ENCODE data around the gene MICAL1.

Gene MICAL1

DNA sequence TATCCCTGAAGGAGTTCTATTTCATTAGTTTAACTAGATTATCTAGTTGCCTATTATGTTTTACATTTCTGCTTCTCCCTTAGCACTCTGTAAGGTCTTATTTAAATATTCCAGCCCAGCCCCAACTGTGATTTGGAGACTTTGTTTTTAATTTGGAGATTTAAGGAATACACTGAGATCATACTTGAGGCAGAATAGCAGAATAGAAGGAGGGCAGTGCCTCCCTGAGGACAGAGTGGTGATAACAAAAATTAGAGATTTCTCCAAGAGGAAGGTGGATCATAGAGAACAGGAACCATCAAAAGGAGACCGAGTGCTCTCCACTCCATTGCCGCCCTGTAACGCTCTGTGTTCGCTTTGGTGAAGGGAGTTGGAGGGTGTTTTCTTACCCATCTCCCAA is 58.6 kb downstream of the MICAL1 start:
- no peak for TF ChIP-seq POLR2A (IDR thresholded peaks at IDR 0.05; ENCODE audit: low read depth, low read length)
- FAIRE-seq (no peak), DNase-seq (ENCODE audit: insufficient read length, low spot score) (no peak)

DNA sequence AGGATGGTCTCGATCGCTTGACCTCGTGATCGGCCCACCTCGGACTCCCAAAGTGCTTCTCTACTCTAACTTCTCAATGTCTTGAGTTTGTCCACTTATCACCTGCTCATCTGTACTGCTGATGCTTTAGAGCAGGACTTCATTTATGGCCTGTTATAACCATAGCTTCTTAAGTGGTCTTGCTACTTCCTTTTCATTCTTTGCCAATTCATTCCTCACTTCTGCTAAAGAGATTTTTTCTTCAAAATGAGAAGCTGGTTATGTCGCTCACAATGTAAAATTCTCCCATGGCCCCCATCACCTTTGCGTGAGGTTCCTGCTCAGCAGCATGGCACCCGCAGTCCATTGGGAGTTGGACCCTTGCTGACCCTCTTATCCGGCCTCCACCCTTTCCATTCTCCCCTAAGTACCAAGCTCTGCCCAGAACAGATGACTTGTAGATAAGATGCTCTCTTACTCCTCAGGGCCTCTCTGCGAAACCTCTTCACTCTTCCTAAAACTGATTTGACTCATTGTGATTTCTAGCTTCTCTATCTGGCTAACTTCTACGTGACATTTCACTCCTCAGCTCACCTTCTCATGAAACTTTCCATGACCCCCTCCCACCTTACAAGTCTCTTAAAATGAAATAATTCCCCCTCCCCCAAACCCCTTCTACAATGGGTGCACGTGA is 59.4 kb downstream of the MICAL1 start:
- FAIRE-seq (no peak), DNase-seq (ENCODE audit: insufficient read length, low spot score) (no peak)
- TF ChIP-seq POLR2A (IDR thresholded peaks at IDR 0.05; ENCODE audit: low read depth, low read length), result no peak

Data from H54 (cell line).